Activated CD8-positive, alpha-beta memory T cell treated with anti-CD3 and anti-CD28 coated beads, Interleukin-2, amount 50 U/mL, for 4 hours (primary cell): ENCODE data around the gene ZNF217.
A peak's percentile ranks its signal among the peaks of the same experiment; 100 is the strongest.
"Not testable (repeated sequence)": the region's sequence is repeated elsewhere in the genome, so short reads cannot be mapped to it uniquely, and the experiment has no call there.

ENCODE experiments used
- DNase-seq: peaks from one replicate; pipeline ENCODE4 v3.0.0-alpha.2; 2020

Gene ZNF217

GRCh38 chr20:53562104-53562764, 31.4 kb downstream of the ZNF217 start:
- DNase-seq = not testable (repeated sequence)

- DNase-seq = no peak
Measured at GRCh38 chr20:53561505-53561904, 32.1 kb downstream of the ZNF217 start.

GRCh38 chr20:53559816-53560215, 33.8 kb downstream of the ZNF217 start:
- DNase-seq = no peak

GRCh38 chr20:53557130-53557529, 36.5 kb downstream of the ZNF217 start:
- DNase-seq = no peak

GRCh38 chr20:53556267-53556897, 37.3 kb downstream of the ZNF217 start:
- no peak for DNase-seq

GRCh38 chr20:53555816-53556215, 37.8 kb downstream of the ZNF217 start:
- no peak for DNase-seq

GRCh38 chr20:53555081-53555480, 38.6 kb downstream of the ZNF217 start:
- no peak for DNase-seq

GRCh38 chr20:53552572-53552893, 41.1 kb downstream of the ZNF217 start:
- not testable (repeated sequence) for DNase-seq

GRCh38 chr20:53551719-53552571, 41.7 kb downstream of the ZNF217 start:
- DNase-seq = not testable (repeated sequence)

- no peak for DNase-seq
Measured at GRCh38 chr20:53550280-53551187, 43.1 kb downstream of the ZNF217 start.

GRCh38 chr20:53547664-53548239, 45.9 kb downstream of the ZNF217 start:
- peak; percentile 22 for DNase-seq

GRCh38 chr20:53539516-53539915, 54.1 kb downstream of the ZNF217 start:
- DNase-seq = no peak

GRCh38 chr20:53536382-53536781, 57.3 kb downstream of the ZNF217 start:
- DNase-seq = not testable (repeated sequence)

- DNase-seq = no peak
Measured at GRCh38 chr20:53535878-53536277, 57.8 kb downstream of the ZNF217 start.

GRCh38 chr20:53534037-53534436, 59.6 kb downstream of the ZNF217 start:
- DNase-seq = no peak

- DNase-seq = no peak
Measured at GRCh38 chr20:53533500-53533899, 60.1 kb downstream of the ZNF217 start.

GRCh38 chr20:53532654-53533312, 60.9 kb downstream of the ZNF217 start:
- not testable (repeated sequence) for DNase-seq

GRCh38 chr20:53530440-53530839, 63.2 kb downstream of the ZNF217 start:
- no peak for DNase-seq

GRCh38 chr20:53529658-53530057, 64.0 kb downstream of the ZNF217 start:
- DNase-seq = no peak

- DNase-seq = no peak
Measured at GRCh38 chr20:53527196-53527595, 66.4 kb downstream of the ZNF217 start.

- no peak for DNase-seq
Measured at GRCh38 chr20:53524589-53525312, 68.9 kb downstream of the ZNF217 start.
